Neural progenitor cell (in vitro differentiated cells): ENCODE results near the gene PEX26.

Experiments
- CTCF ChIP-seq: fragments of 200-600 bp; sonication (generic); IDR thresholded peaks from 2 replicates; pipeline ENCODE4 v1.5.1; 2017; ENCODE audit warnings: antibody characterized with exemption, mild to moderate bottlenecking
- EZH2 ChIP-seq: fragments of 200-600 bp; sonication (generic); IDR thresholded peaks from 2 replicates; pipeline ENCODE4 v1.6.1; 2017; ENCODE audit warnings: antibody characterized with exemption, mild to moderate bottlenecking, moderate library complexity

- no peak for TF ChIP-seq CTCF
- no peak for TF ChIP-seq EZH2
These were observed 17.8 kb upstream of the PEX26 start for GRCh38 chr22:18059991-18060390.
